IMR-90 (cell line): ENCODE results near the gene ASAP2. TPM values are rescaled to one million over a fixed set of nuclear protein-coding genes. Genes with fewer than 3 reads are reported as not detected.

Source experiments
- ATAC-seq: fragments of 200-7000 bp; cut with Tn5 transposase; 2 replicates; pipeline ENCODE4 v1.9.1; 2020; ENCODE audit warnings: low read depth, mild to moderate bottlenecking, moderate library complexity
- BruUV-seq: library from RNA; stranded (reverse); fragments of 400-500 nt; replicated peaks from 2 replicates; lab custom pipeline; 2021; lab: Mats Ljungman, UMichigan
- CTCF ChIA-PET: fragments of 300-600 bp; formaldehyde crosslinking; extraction: SDS; loops from one replicate; lab custom pipeline; 2021; ENCODE audit warnings: antibody characterized with exemption; lab: Yijun Ruan, JAX
- POLR2A ChIA-PET: fragments of 300-600 bp; sonication (Branson Sonifier 250); formaldehyde crosslinking; loops from one replicate; lab custom pipeline; 2022; ENCODE audit warnings: antibody characterized with exemption; ENCODE audit not compliant: unreplicated experiment; lab: Charles Lee
- DNase-seq: peaks from one replicate; pipeline ENCODE4 v3.0.0; 2013
- H2AFZ ChIP-seq: replicated peaks from 2 replicates; pipeline ENCODE3; 2013; ENCODE audit warnings: low read length, mild to moderate bottlenecking; ENCODE audit not compliant: poor library complexity
- H2AK5ac ChIP-seq: 2 replicates; pipeline ENCODE4 v1.6.1; 2013; ENCODE audit warnings: low read depth, low read length, inconsistent platforms
- H2AK9ac ChIP-seq: replicated peaks from 2 replicates; pipeline ENCODE3; 2013; ENCODE audit warnings: mild to moderate bottlenecking, low read depth, low read length, moderate library complexity; ENCODE audit not compliant: poor library complexity
- H2BK120ac ChIP-seq: 2 replicates; pipeline ENCODE4 v1.6.1; 2013; ENCODE audit warnings: low read depth, low read length, inconsistent platforms
- H2BK15ac ChIP-seq: 3 replicates; pipeline ENCODE4 v1.6.1; 2013; ENCODE audit warnings: low read depth, low read length, inconsistent platforms
- H2BK20ac ChIP-seq: 2 replicates; pipeline ENCODE4 v1.6.1; 2013; ENCODE audit warnings: low read depth, mild to moderate bottlenecking, inconsistent platforms, low read length, moderate library complexity
- H2BK5ac ChIP-seq: 2 replicates; pipeline ENCODE4 v1.6.1; 2013; ENCODE audit warnings: mild to moderate bottlenecking, low read depth, low read length, inconsistent platforms; ENCODE audit not compliant: poor library complexity, severe bottlenecking
- H3K14ac ChIP-seq: replicated peaks from 2 replicates; pipeline ENCODE4 v1.6.1; 2013; ENCODE audit warnings: low read depth, low read length, inconsistent platforms
- H3K18ac ChIP-seq: 2 replicates; pipeline ENCODE4 v1.6.1; 2013; ENCODE audit warnings: low read depth, low read length, control low read depth
- H3K23ac ChIP-seq: 2 replicates; pipeline ENCODE4 v1.6.1; 2013; ENCODE audit warnings: low read depth, low read length, inconsistent platforms
- H3K27ac ChIP-seq: 2 replicates; pipeline ENCODE4 v1.5.1; 2013; ENCODE audit warnings: mild to moderate bottlenecking, control low read depth, low read length; ENCODE audit not compliant: insufficient read depth
- H3K27me3 ChIP-seq: 2 replicates; pipeline ENCODE4 v1.6.1; 2013; ENCODE audit warnings: low read length; ENCODE audit not compliant: control insufficient read depth, insufficient read depth
- H3K36me3 ChIP-seq: 2 replicates; pipeline ENCODE4 v1.6.1; 2013; ENCODE audit warnings: low read length, mixed read lengths; ENCODE audit not compliant: control insufficient read depth, insufficient read depth
- H3K4ac ChIP-seq: 2 replicates; pipeline ENCODE4 v1.6.1; 2013; ENCODE audit warnings: low read depth, low read length, inconsistent platforms
- H3K4me1 ChIP-seq: 2 replicates; pipeline ENCODE4 v1.6.1; 2013; ENCODE audit warnings: low read length, mixed read lengths; ENCODE audit not compliant: control insufficient read depth, insufficient read depth
- H3K4me2 ChIP-seq: 2 replicates; pipeline ENCODE4 v1.6.1; 2013; ENCODE audit warnings: low read depth, mild to moderate bottlenecking, control low read depth, low read length, moderate library complexity
- H3K4me3 ChIP-seq: 2 replicates; pipeline ENCODE4 v1.5.1; 2013; ENCODE audit warnings: low read depth, mild to moderate bottlenecking, control low read depth, low read length, moderate library complexity; ENCODE audit not compliant: insufficient read depth
- H3K56ac ChIP-seq: 2 replicates; pipeline ENCODE4 v1.6.1; 2013; ENCODE audit warnings: low read length, inconsistent platforms; ENCODE audit not compliant: insufficient read depth; ENCODE audit errors: extremely low read depth
- H3K79me1 ChIP-seq, 2 experiments: 2 replicates each; pipeline ENCODE4 v1.6.1; 2013; ENCODE audit warnings: low read length in 2 of 2, inconsistent platforms in 1 of 2, low read depth in 1 of 2
- H3K9ac ChIP-seq: 2 replicates; pipeline ENCODE4 v1.6.1; 2013; ENCODE audit warnings: low read depth, low read length, control low read depth
- H3K9me1 ChIP-seq: 2 replicates; pipeline ENCODE4 v1.6.1; 2013; ENCODE audit warnings: low read length, inconsistent platforms; ENCODE audit not compliant: insufficient read depth
- H3K9me3 ChIP-seq: 2 replicates; pipeline ENCODE4 v1.6.1; 2013; ENCODE audit warnings: low read length; ENCODE audit not compliant: control insufficient read depth, insufficient read depth
- H4K20me1 ChIP-seq: 2 replicates; pipeline ENCODE4 v1.6.1; 2013; ENCODE audit warnings: low read length, inconsistent platforms; ENCODE audit not compliant: insufficient read depth
- H4K5ac ChIP-seq: 2 replicates; pipeline ENCODE4 v1.6.1; 2013; ENCODE audit warnings: mild to moderate bottlenecking, low read depth, low read length, control low read depth
- H4K8ac ChIP-seq, 2 experiments: 2 replicates each; pipeline ENCODE4 v1.6.1; 2013; ENCODE audit warnings: low read depth in 2 of 2, low read length in 2 of 2, control low read depth in 1 of 2, inconsistent platforms in 1 of 2
- H4K91ac ChIP-seq: 2 replicates; pipeline ENCODE4 v1.6.1; 2013; ENCODE audit warnings: low read depth, low read length, inconsistent platforms; ENCODE audit not compliant: insufficient read depth
- BHLHE40 ChIP-seq: fragments of 150-350 bp; IDR thresholded peaks from 2 replicates; pipeline ENCODE4 v1.6.1; 2016; ENCODE audit warnings: mild to moderate bottlenecking, low read depth, low read length
- CEBPB ChIP-seq: IDR thresholded peaks from 2 replicates; pipeline ENCODE4 v1.6.1; 2012; ENCODE audit warnings: low read depth, low read length, improper control_type of control experiment
- CHD1 ChIP-seq: IDR thresholded peaks from 2 replicates; pipeline ENCODE4 v1.6.1; 2012; ENCODE audit warnings: low read depth, low read length, improper control_type of control experiment
- CTCF ChIP-seq: conservative IDR thresholded peaks from 2 replicates; pipeline ENCODE4 v1.5.1; 2012; ENCODE audit warnings: mild to moderate bottlenecking, low read depth, low read length, improper control_type of control experiment
- MAFK ChIP-seq: IDR thresholded peaks from 2 replicates; pipeline ENCODE4 v1.6.1; 2012; ENCODE audit warnings: low read depth, low read length, improper control_type of control experiment
- MAZ ChIP-seq: IDR thresholded peaks from 2 replicates; pipeline ENCODE4 v1.6.1; 2012; ENCODE audit warnings: low read depth, mild to moderate bottlenecking, low read length, improper control_type of control experiment, moderate library complexity, borderline replicate concordance
- MXI1 ChIP-seq: IDR thresholded peaks from 2 replicates; pipeline ENCODE4 v1.6.1; 2012; ENCODE audit warnings: low read depth, mild to moderate bottlenecking, low read length, moderate library complexity, borderline replicate concordance
- NFE2L2 ChIP-seq: fragments of 150-350 bp; IDR thresholded peaks from 2 replicates; pipeline ENCODE4 v1.6.1; 2016; ENCODE audit warnings: low read depth, mild to moderate bottlenecking, low read length
- POLR2A ChIP-seq: IDR thresholded peaks from 2 replicates; pipeline ENCODE4 v1.6.1; 2012; ENCODE audit warnings: mild to moderate bottlenecking, low read depth, low read length
- RAD21 ChIP-seq: IDR thresholded peaks from 2 replicates; pipeline ENCODE4 v1.6.1; 2012; ENCODE audit warnings: low read length, improper control_type of control experiment
- RCOR1 ChIP-seq: IDR thresholded peaks from 2 replicates; pipeline ENCODE4 v1.6.1; 2012; ENCODE audit warnings: mild to moderate bottlenecking, low read length, improper control_type of control experiment; ENCODE audit not compliant: insufficient replicate concordance
- RFX5 ChIP-seq: IDR thresholded peaks from 2 replicates; pipeline ENCODE4 v1.8.0; 2012; ENCODE audit warnings: low read depth, mild to moderate bottlenecking, low read length, moderate library complexity
- SMC3 ChIP-seq: fragments of 150-350 bp; IDR thresholded peaks from 2 replicates; pipeline ENCODE4 v1.6.1; 2016; ENCODE audit warnings: low read depth, mild to moderate bottlenecking, antibody characterized with exemption, low read length, moderate library complexity
- WGBS, 2 experiments: methylation state at CpG; one replicate each; pipeline versions ENCODE4 v1.1.5 to v1.1.7; 2013; ENCODE audit warnings: missing lambda C conversion rate in 2 of 2; ENCODE audit not compliant: insufficient read length in 1 of 2; ENCODE audit errors: extremely low coverage in 2 of 2; 5-methylcytosine and 5-hydroxymethylcytosine counted together
- dilution Hi-C: fragments of 300-500 bp; cut with HindIII; formaldehyde crosslinking; loops from one replicate; pipeline ENCODE4 v1.14.3; 2018; ENCODE audit warnings: low sequenced_read_pairs; ENCODE audit not compliant: unreplicated experiment
- in situ Hi-C: fragments of 300-500 bp; cut with MboI; formaldehyde crosslinking; loops from 3 replicates; pipeline ENCODE4 v1.14.3; 2019; ENCODE audit warnings: low sequenced_read_pairs, inconsistent platforms, mixed read lengths
- intact Hi-C: fragments of 100-400 bp; cut with micrococcal nuclease; formaldehyde crosslinking; loops from 2 replicates; pipeline ENCODE4 v1.10.0; 2022
- polyA plus RNA-seq, 3 experiments: library from polyadenylated mRNA; depleted of rRNA; stranded (reverse); fragments of >200 nt; gene quantifications; 2 replicates each; pipeline ENCODE4 v1.2.3, GENCODE V29; 2012; ENCODE audit warnings: low replicate concordance in 1 of 3
- total RNA-seq: library from RNA; depleted of rRNA; stranded (reverse); fragments of >200 nt; gene quantifications from 2 replicates; pipeline ENCODE4 v1.2.3, GENCODE V29; 2012
- TF ChIP-seq, protein P1 (sequence below): fragments of 150-350 bp; IDR thresholded peaks from 2 replicates; pipeline ENCODE4 v1.6.1; 2016; ENCODE audit warnings: low read depth, mild to moderate bottlenecking, low read length, moderate library complexity, borderline replicate concordance

ASAP2 gene
- total and polyA plus RNA-seq, 2 of the 4 experiments (the other 2 are of a cell fraction) = 19.7 to 28.1 TPM

DNA sequence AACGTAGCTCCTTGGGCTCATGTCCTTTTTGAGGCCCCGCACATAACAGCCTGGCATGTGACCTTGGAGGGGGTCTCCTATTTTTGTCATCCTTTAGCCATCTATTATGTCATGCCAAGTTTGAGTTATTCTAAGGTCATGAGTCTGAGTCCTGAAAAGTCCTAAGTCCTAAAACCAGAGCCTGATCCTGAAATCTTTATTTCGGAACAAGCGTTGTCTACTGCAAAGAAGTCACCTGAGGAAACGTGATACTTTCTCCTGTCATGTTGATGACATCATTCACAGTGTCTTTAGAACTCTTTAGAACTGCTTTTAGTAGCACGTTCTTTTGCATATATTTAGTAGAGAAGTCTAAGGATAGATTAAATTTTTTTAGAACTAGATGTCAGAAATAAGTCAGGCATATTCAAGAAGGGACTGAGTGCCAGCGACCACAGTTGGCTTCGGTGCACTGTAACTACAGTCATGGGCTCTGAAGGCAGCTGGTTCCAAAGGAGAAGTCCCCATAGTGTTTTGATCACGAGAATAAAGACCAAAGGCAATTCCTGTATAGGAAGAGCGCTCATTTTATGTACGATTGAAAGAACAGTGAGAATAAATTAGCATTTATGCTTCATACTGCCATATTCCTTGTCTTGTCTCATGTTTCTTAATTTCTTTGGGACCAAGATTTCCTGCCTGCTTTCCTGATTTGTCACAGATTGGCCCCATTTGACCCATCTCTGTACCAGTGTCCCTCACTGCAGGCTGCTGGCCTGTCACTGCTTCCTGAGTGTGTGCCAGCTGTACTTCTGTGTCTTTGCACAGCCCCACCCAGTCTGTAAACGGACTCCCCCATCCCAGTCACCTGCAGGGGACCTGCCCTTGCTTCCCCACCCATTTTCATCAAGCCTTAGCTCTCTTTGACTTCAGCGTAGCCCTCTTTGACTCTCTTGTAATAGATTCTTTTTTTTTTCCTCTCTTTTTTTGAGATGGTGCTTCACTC lies 75.8 kb downstream of the ASAP2 start:
- Histone ChIP-seq H2AK5ac (no peak overlapping the region), H2AK9ac (no peak overlapping the region), H3K79me1 (peaks cover 54 to 87% of the 10 kb centered on the region in 2 experiments), H3K9me1 (peaks cover 14% of the 10 kb centered on the region), H3K18ac (no peak overlapping the region), H4K5ac (no peak overlapping the region), H3K9ac (no peak overlapping the region), H3K27me3 (no peaks in the 10 kb centered on the region), H3K4me1 (peaks cover 8% of the 10 kb centered on the region), H3K27ac (no peak overlapping the region), H4K91ac (no peak overlapping the region), H3K4ac (no peak overlapping the region), H2BK15ac (no peak overlapping the region), H3K23ac (no peak overlapping the region), H3K4me2 (no peak overlapping the region), H3K56ac (no peak overlapping the region), H3K4me3 (no peak overlapping the region), H4K20me1 (0 out of 2 replicates have a peak, but pooled peaks cover 8% of the 10 kb centered on the region), H2AFZ (no peak overlapping the region), H4K8ac (no peak overlapping the region), H2BK20ac (no peak overlapping the region), H3K9me3 (no peaks in the 10 kb centered on the region), H3K36me3 (peaks cover 12% of the 10 kb centered on the region), H3K14ac (no peak overlapping the region), H2BK120ac (no peak overlapping the region), H2BK5ac (no peak overlapping the region)
- no TSS peak for BruUV-seq
- ATAC-seq (no peak), DNase-seq (no peak)
- ChIA-PET CTCF (interaction anchor here (0.6 kb wide), 1 partner anchor 31 kb away, joined by 3 read pairs; no protein-coding TSS in a partner anchor), POLR2A (no interaction called here)
- in situ Hi-C loops (no loop called here), intact Hi-C loops (no loop called here), dilution Hi-C loops (no loop called here)
- WGBS, 2 experiments = 89% methylated on average over 3 of the region's 13 CpGs; no CpG with 5 or more reads in 1 of the 2 experiments
- TF ChIP-seq, protein P1, sequence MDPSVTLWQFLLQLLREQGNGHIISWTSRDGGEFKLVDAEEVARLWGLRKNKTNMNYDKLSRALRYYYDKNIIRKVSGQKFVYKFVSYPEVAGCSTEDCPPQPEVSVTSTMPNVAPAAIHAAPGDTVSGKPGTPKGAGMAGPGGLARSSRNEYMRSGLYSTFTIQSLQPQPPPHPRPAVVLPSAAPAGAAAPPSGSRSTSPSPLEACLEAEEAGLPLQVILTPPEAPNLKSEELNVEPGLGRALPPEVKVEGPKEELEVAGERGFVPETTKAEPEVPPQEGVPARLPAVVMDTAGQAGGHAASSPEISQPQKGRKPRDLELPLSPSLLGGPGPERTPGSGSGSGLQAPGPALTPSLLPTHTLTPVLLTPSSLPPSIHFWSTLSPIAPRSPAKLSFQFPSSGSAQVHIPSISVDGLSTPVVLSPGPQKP = no peak
- no peak for TF ChIP-seq BHLHE40
- no peak for TF ChIP-seq SMC3
- no peak for TF ChIP-seq MXI1
- no peak for TF ChIP-seq RCOR1
- no peak for TF ChIP-seq CEBPB
- TF ChIP-seq NFE2L2 = no peak
- no peak for TF ChIP-seq MAZ
- no peak for TF ChIP-seq CHD1
- TF ChIP-seq RFX5 = no peak
- TF ChIP-seq RAD21 = no peak
- no peak for TF ChIP-seq POLR2A
- no peak for TF ChIP-seq MAFK
- no peak for TF ChIP-seq CTCF
